Right ventricle myocardium superior (tissue), 1 donor: Measurements from ENCODE around the gene NDRG3. TPM values are rescaled to one million over a fixed set of nuclear protein-coding genes. Genes with fewer than 3 reads are reported as not detected.

Source experiments
- total RNA-seq: library from RNA; stranded (reverse); fragmentation: NEBNext Ultra II Directional; extraction: Animal tissue kit (Norgen Biotek cat#: 25700); gene quantifications from one replicate; pipeline ENCODE4 v1.2.1, GENCODE V29; 2021
- donor health status: DM: no; HTN: yes; CAD: no; lungs with severe emphysema.

The NDRG3 gene
- total RNA-seq, 1 donor from 2014 or later: 27.5 TPM

Other genes with a start within 250 kb of the NDRG3 start
- gene MYL9, start 204.6 kb downstream of the NDRG3 start, total RNA-seq: 1,602 TPM
- 4.7 TPM for gene TGIF2, start 172.5 kb downstream of the NDRG3 start, total RNA-seq
- 55.9 TPM for gene RAB5IF, start 140.3 kb downstream of the NDRG3 start, total RNA-seq
- 0.32 TPM for gene SLA2, start 99.9 kb downstream of the NDRG3 start, total RNA-seq
- 3.5 TPM for gene DSN1, start 27.7 kb upstream of the NDRG3 start, total RNA-seq
- gene TLDC2, start 130.0 kb upstream of the NDRG3 start, total RNA-seq: not detected
- gene SAMHD1, start 205.6 kb upstream of the NDRG3 start, total RNA-seq: 44.1 TPM